ENCODE measurements around the gene SLF2. TPM values are rescaled to one million over a fixed set of nuclear protein-coding genes. Genes with fewer than 3 reads are reported as not detected.

Gene SLF2
- total and polyA plus RNA-seq, 2 of the 13 experiments (the other 11 are each of a cell fraction or from before 2014, with no cell fraction given): 12.2 to 48.1 TPM

GRCh38 chr10:100972115-100972903 is 59.5 kb downstream of the SLF2 start:
- no peaks in the 10 kb centered on the region for H3K9me3 ChIP-seq (ENCODE audit: low read length)
- in situ Hi-C loops (cut with HindIII; ENCODE audit: extremely low pct_ligation_motif_present, low pct_unique_long_range_greater_than_20kb): no loop called here
- POLR2A ChIA-PET: interaction anchor here (0.6 to 12.6 kb wide), 5 partner anchors 19 to 89 kb away, joined by 3 to 277 read pairs (median 5); partner anchors contain the start of genes KAZALD1, LZTS2, MRPL43 and SLF2
- H3K27ac ChIP-seq (ENCODE audit: extremely low read length, insufficient read depth, low read length): peak overlapping the region; percentile 96
- H3K4me3 ChIP-seq (replicated peaks in 1 of 3; ENCODE audit: insufficient read depth in 1 of 3, low read depth in 2 of 3, low read length in 3 of 3): peak overlapping the region; percentile 21 to 94 (median 37); a peak in 5 of 6 replicates
- intact Hi-C loops (cut with micrococcal nuclease; ENCODE audit: unreplicated experiment): no loop called here
- no peaks in the 10 kb centered on the region; a peak in 1 of 5 replicates for H3K27me3 ChIP-seq (ENCODE audit: control insufficient read depth in 1 of 2, insufficient read depth in 2 of 2, low read length in 2 of 2)
- DNase-seq (ENCODE audit: low spot score) (no peak), FAIRE-seq (no peak), ATAC-seq (no peak)
- H3K4me2 ChIP-seq (ENCODE audit: low read depth, low read length): peak overlapping the region; percentile 98
- no peaks in the 10 kb centered on the region for H4K20me1 ChIP-seq (ENCODE audit: insufficient read depth, low read length)
- peaks cover 18 to 42% of the 10 kb centered on the region in 2 experiments for H3K36me3 ChIP-seq (replicated peaks in 1 of 2; ENCODE audit: control insufficient read depth in 1 of 2, insufficient read depth in 2 of 2, low read length in 2 of 2)
- peak overlapping the region; percentile 52 for H3K9ac ChIP-seq (ENCODE audit: insufficient read depth, low read depth, low read length)
- H3K4me1 ChIP-seq (ENCODE audit: insufficient read depth, low read length): peaks cover 70% of the 10 kb centered on the region
- BruUV-seq (replicated peaks): no TSS peak
- 72% methylated on average over 13 of the region's 13 CpGs for WGBS (ENCODE audit: low lambda C conversion rate)
- no peak overlapping the region for H2AFZ ChIP-seq (ENCODE audit: low read length)
- peaks cover 45% of the 10 kb centered on the region for H3K79me2 ChIP-seq (ENCODE audit: insufficient read depth, low read length)
- CTCF ChIA-PET (ENCODE audit: low intra/inter-chr PET ratio, low total read pairs): interaction anchor here (0.9 to 1.3 kb wide), 2 partner anchors 16 to 25 kb away, joined by 3 to 4 read pairs; no protein-coding TSS in a partner anchor
- TF ChIP-seq KAT7 (CRISPR knock-in tag; IDR thresholded peaks at IDR 0.05; ENCODE audit: borderline replicate concordance): 0 out of 2 replicates have a peak, but pooled peaks have one; percentile 28
- TF ChIP-seq BCLAF1 (IDR thresholded peaks at IDR 0.05): no peak
- no peak for TF ChIP-seq XBP1 (CRISPR knock-in tag; IDR thresholded peaks at IDR 0.05)
- 0 out of 4 replicates have a peak, but pooled peaks have one; percentile 3 to 10 for TF ChIP-seq POLR2A (IDR thresholded peaks at IDR 0.05; ENCODE audit: insufficient read depth in 1 of 2, low read depth in 2 of 2, low read length in 2 of 2)
- peak; percentile 83 for TF ChIP-seq NR2F6 (IDR thresholded peaks at IDR 0.05)
- peak; percentile 77 for TF ChIP-seq NR2F6 (CRISPR knock-in tag; IDR thresholded peaks at IDR 0.05)
- TF ChIP-seq U2AF1 (optimal IDR thresholded peaks at IDR 0.05; ENCODE audit: low read depth, low read length): no peak
- no peak for TF ChIP-seq MXD1 (CRISPR knock-in tag; IDR thresholded peaks at IDR 0.05)
- TF ChIP-seq ZNF652 (CRISPR knock-in tag; IDR thresholded peaks at IDR 0.05; ENCODE audit: borderline replicate concordance, low read depth): no peak
- no peak for TF ChIP-seq BRF2 (CRISPR knock-in tag; IDR thresholded peaks at IDR 0.05)
- TF ChIP-seq SP4 (CRISPR knock-in tag; IDR thresholded peaks at IDR 0.05): 0 out of 2 replicates have a peak, but pooled peaks have one; percentile 24
- no peak for TF ChIP-seq CTCF (CRISPR knock-in tag; IDR thresholded peaks at IDR 0.05)
- TF ChIP-seq NR2F1 (CRISPR knock-in tag; IDR thresholded peaks at IDR 0.05): peak in 1 of 2 experiments; percentile 73; a peak in 1 of 4 replicates
- 0 out of 2 replicates have a peak, but pooled peaks have one; percentile 4 for TF ChIP-seq ZBTB4 (CRISPR knock-in tag; IDR thresholded peaks at IDR 0.05; ENCODE audit: borderline replicate concordance)

Data from HepG2 (cell line).